SK-N-SH treated with all-trans-retinoic acid at 6 μM for 48 hours (cell line): ENCODE results near the gene SRRT.

ENCODE experiments used
- ARNTL ChIP-seq: fragments of 450-650 bp; formaldehyde crosslinking; IDR thresholded peaks from 2 replicates; pipeline ENCODE4 v1.5.0; 2020; ENCODE audit warnings: low read depth, mild to moderate bottlenecking, moderate library complexity, borderline replicate concordance
- BACH2 ChIP-seq: fragments of 250-450 bp; sonication (Bioruptor Pico); IDR thresholded peaks from 2 replicates; pipeline ENCODE4 v1.9.0; 2021; ENCODE audit warnings: mild to moderate bottlenecking, borderline replicate concordance
- ESRRG ChIP-seq: fragments of 250-450 bp; sonication (Bioruptor Pico); IDR thresholded peaks from 2 replicates; pipeline ENCODE4 v1.6.1; 2021; ENCODE audit warnings: mild to moderate bottlenecking
- ISL1 ChIP-seq: fragments of 250-450 bp; sonication (Bioruptor Pico); IDR thresholded peaks from 2 replicates; pipeline ENCODE4 v2.1.2; 2022; ENCODE audit warnings: mild to moderate bottlenecking, moderate library complexity
- ZC3H10 ChIP-seq: fragments of 250-450 bp; sonication (Bioruptor Pico); IDR thresholded peaks from 2 replicates; pipeline ENCODE4 v1.5.1; 2021; ENCODE audit warnings: mild to moderate bottlenecking, moderate library complexity
- ZFP3 ChIP-seq: fragments of 250-450 bp; sonication (Bioruptor Pico); IDR thresholded peaks from 2 replicates; pipeline ENCODE4 v1.5.0; 2020; ENCODE audit warnings: mild to moderate bottlenecking, moderate library complexity
- TF ChIP-seq, protein P1 (sequence below): fragments of 250-450 bp; sonication (Bioruptor Pico); IDR thresholded peaks from 2 replicates; pipeline ENCODE4 v1.8.0; 2021; ENCODE audit warnings: low read depth, mild to moderate bottlenecking, moderate library complexity, borderline replicate concordance
- TF ChIP-seq, protein P2 (sequence below): fragments of 250-450 bp; sonication (Bioruptor Pico); IDR thresholded peaks from 2 replicates; pipeline ENCODE4 v1.8.0; 2020; ENCODE audit warnings: mild to moderate bottlenecking, moderate library complexity, borderline replicate concordance

DNA sequence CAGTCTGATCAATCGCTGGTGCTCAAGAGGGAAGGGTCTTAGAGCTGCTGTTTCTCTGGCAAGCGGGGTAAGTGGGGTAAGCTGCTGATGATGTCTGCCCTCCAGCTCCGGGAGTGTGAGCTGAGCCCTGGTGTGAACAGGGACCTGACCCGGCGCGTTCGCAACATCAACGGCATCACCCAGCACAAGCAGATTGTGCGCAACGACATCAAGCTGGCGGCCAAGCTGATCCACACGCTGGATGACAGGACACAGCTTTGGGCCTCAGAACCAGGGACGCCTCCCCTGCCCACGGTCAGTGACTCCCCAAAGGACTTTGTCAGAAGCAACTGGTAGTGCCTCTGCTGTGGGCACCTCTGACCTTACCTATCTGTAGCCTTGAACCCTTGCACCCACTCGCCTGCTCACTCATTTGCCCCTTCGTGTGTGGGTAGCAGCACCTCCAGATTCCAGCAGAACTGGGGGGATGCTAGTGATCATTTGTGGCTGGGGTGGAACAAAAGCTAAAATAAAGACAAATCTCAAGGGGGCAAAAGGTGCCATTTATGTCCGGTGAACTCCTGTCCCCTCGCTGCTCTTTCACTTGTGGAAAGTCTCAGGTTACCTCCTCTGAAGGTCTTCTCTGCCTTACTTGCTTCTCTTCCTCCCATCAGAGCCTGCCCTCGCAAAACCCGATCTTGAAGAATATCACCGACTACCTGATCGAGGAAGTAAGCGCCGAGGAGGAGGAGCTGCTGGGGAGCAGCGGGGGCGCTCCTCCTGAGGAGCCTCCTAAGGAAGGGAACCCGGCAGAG, 11.4 kb downstream of the SRRT start:
- TF ChIP-seq, protein P1, sequence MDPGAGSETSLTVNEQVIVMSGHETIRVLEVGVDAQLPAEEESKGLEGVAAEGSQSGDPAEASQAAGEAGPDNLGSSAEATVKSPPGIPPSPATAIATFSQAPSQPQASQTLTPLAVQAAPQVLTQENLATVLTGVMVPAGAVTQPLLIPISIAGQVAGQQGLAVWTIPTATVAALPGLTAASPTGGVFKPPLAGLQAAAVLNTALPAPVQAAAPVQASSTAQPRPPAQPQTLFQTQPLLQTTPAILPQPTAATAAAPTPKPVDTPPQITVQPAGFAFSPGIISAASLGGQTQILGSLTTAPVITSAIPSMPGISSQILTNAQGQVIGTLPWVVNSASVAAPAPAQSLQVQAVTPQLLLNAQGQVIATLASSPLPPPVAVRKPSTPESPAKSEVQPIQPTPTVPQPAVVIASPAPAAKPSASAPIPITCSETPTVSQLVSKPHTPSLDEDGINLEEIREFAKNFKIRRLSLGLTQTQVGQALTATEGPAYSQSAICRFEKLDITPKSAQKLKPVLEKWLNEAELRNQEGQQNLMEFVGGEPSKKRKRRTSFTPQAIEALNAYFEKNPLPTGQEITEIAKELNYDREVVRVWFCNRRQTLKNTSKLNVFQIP (CRISPR knock-in tag): no peak
- TF ChIP-seq ZFP3 (CRISPR knock-in tag): no peak
- no peak for TF ChIP-seq ESRRG (CRISPR knock-in tag)
- TF ChIP-seq, protein P2, sequence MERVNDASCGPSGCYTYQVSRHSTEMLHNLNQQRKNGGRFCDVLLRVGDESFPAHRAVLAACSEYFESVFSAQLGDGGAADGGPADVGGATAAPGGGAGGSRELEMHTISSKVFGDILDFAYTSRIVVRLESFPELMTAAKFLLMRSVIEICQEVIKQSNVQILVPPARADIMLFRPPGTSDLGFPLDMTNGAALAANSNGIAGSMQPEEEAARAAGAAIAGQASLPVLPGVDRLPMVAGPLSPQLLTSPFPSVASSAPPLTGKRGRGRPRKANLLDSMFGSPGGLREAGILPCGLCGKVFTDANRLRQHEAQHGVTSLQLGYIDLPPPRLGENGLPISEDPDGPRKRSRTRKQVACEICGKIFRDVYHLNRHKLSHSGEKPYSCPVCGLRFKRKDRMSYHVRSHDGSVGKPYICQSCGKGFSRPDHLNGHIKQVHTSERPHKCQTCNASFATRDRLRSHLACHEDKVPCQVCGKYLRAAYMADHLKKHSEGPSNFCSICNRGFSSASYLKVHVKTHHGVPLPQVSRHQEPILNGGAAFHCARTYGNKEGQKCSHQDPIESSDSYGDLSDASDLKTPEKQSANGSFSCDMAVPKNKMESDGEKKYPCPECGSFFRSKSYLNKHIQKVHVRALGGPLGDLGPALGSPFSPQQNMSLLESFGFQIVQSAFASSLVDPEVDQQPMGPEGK (CRISPR knock-in tag): no peak
- TF ChIP-seq ZC3H10 (CRISPR knock-in tag): no peak
- no peak for TF ChIP-seq ARNTL (CRISPR knock-in tag)
- no peak for TF ChIP-seq ISL1 (CRISPR knock-in tag)
- no peak for TF ChIP-seq BACH2 (CRISPR knock-in tag)
